ENCODE data around the gene AOPEP. TPM values are rescaled to one million over a fixed set of nuclear protein-coding genes. Genes with fewer than 3 reads are reported as not detected.

The AOPEP gene
- total and polyA plus RNA-seq, 2 donors (not counting 3 experiments of a cell fraction or from before 2014, with no cell fraction given) = 20.2 to 41.6 TPM

DNA sequence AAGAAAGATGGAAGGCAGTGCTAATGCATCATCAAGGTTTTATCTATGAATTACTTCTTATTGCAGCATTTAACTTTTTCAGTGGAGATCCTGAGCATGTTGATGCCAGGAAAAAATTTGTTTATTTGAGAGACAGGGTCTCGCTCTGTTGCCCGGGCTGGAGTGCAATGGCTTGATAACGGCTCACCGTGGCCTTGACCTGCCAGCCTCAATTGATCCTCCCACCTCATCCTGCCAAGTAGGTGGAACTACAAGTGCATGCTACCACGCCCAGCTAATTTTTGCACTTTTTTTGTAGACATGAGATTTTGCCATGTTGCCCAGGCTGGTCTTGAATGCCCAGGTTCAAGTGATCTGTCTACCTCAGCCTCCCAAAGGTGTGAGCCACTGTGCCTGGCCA is 47.2 kb downstream of the AOPEP start:
- DNase-seq (ENCODE audit: low read depth, low spot score) (no peak), FAIRE-seq (no peak)
- intact Hi-C loops (cut with micrococcal nuclease) (no loop called here), dilution Hi-C loops (cut with MboI; ENCODE audit: extremely low pct_ligation_motif_present, low sequenced_read_pairs) (no loop called here)
- H2AFZ ChIP-seq (ENCODE audit: low read depth, low read length) = no peak overlapping the region
- BruUV-seq (replicated peaks) = no TSS peak
- POLR2A ChIA-PET = no interaction called here
- no peaks in the 10 kb centered on the region for H3K9me3 ChIP-seq (replicated peaks; ENCODE audit: control insufficient read depth, insufficient read depth, low read length)
- no peak overlapping the region for H3K4me2 ChIP-seq (ENCODE audit: insufficient read depth, low read length)
- no peaks in the 10 kb centered on the region for H3K36me3 ChIP-seq (ENCODE audit: control insufficient read depth in 2 of 2, extremely low read depth in 1 of 2, insufficient read depth in 2 of 2, low read length in 2 of 2)
- H3K4me3 ChIP-seq (replicated peaks in 1 of 3; ENCODE audit: insufficient read depth in 1 of 3, low read depth in 1 of 3, low read length in 3 of 3) = no peak overlapping the region
- no peaks in the 10 kb centered on the region for H4K20me1 ChIP-seq (replicated peaks; ENCODE audit: control insufficient read depth, extremely low read depth, insufficient read depth, low read length)
- H3K4me1 ChIP-seq (ENCODE audit: control insufficient read depth, extremely low read depth, insufficient read depth, low read length) = no peaks in the 10 kb centered on the region
- H3K9me1 ChIP-seq (replicated peaks; ENCODE audit: control insufficient read depth, extremely low read depth, insufficient read depth, low read length) = no peaks in the 10 kb centered on the region
- no peak overlapping the region for H3K27ac ChIP-seq (ENCODE audit: insufficient read depth, low read depth, low read length)
- no peaks in the 10 kb centered on the region for H3K27me3 ChIP-seq (ENCODE audit: control insufficient read depth in 2 of 2, insufficient read depth in 2 of 2, low read length in 2 of 2)
- no peak overlapping the region for H3K9ac ChIP-seq (replicated peaks; ENCODE audit: extremely low read depth, insufficient read depth, low read length)
- TF ChIP-seq EZH2 (IDR thresholded peaks at IDR 0.05; ENCODE audit: borderline replicate concordance, low read depth, low read length, severe bottlenecking) = no peak
- no peak for TF ChIP-seq JUN (IDR thresholded peaks at IDR 0.05; ENCODE audit: borderline replicate concordance, insufficient read depth, insufficient read length, low read depth)
- H3K79me2 ChIP-seq (ENCODE audit: control insufficient read depth, insufficient read depth, low read length) = no peaks in the 10 kb centered on the region
- CTCF ChIA-PET = interaction anchor here (1.7 kb wide), 1 partner anchor 92 kb away, joined by 6 read pairs; no protein-coding TSS in a partner anchor

- no peaks in the 10 kb centered on the region for H3K79me2 ChIP-seq (ENCODE audit: control insufficient read depth, insufficient read depth, low read length)
- no peaks in the 10 kb centered on the region for H4K20me1 ChIP-seq (replicated peaks; ENCODE audit: control insufficient read depth, extremely low read depth, insufficient read depth, low read length)
- no peak for FAIRE-seq
- H3K9me3 ChIP-seq (replicated peaks; ENCODE audit: control insufficient read depth, insufficient read depth, low read length) = no peaks in the 10 kb centered on the region
- H3K4me3 ChIP-seq (replicated peaks in 1 of 3; ENCODE audit: insufficient read depth in 1 of 3, low read depth in 1 of 3, low read length in 3 of 3) = no peak overlapping the region
- POLR2A ChIA-PET = no interaction called here
- DNase-seq (ENCODE audit: low read depth, low spot score) = no peak
- no peak overlapping the region for H3K9ac ChIP-seq (replicated peaks; ENCODE audit: extremely low read depth, insufficient read depth, low read length)
- no peak overlapping the region for H3K4me2 ChIP-seq (ENCODE audit: insufficient read depth, low read length)
- no TSS peak for BruUV-seq (replicated peaks)
- no peak overlapping the region for H2AFZ ChIP-seq (ENCODE audit: low read depth, low read length)
- H3K9me1 ChIP-seq (replicated peaks; ENCODE audit: control insufficient read depth, extremely low read depth, insufficient read depth, low read length) = no peaks in the 10 kb centered on the region
- H3K27ac ChIP-seq (ENCODE audit: insufficient read depth, low read depth, low read length) = no peak overlapping the region
- TF ChIP-seq JUN (IDR thresholded peaks at IDR 0.05; ENCODE audit: borderline replicate concordance, insufficient read depth, insufficient read length, low read depth) = no peak
- no peak for TF ChIP-seq POLR2AphosphoS5 (IDR thresholded peaks at IDR 0.05; ENCODE audit: insufficient read depth, low read depth, low read length)
- TF ChIP-seq, protein P1, sequence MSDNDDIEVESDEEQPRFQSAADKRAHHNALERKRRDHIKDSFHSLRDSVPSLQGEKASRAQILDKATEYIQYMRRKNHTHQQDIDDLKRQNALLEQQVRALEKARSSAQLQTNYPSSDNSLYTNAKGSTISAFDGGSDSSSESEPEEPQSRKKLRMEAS (IDR thresholded peaks at IDR 0.05; ENCODE audit: insufficient read depth, insufficient read length) = no peak
- no peak for TF ChIP-seq POLR2A (IDR thresholded peaks at IDR 0.05; ENCODE audit: low read depth, low read length)
- TF ChIP-seq EZH2 (IDR thresholded peaks at IDR 0.05; ENCODE audit: borderline replicate concordance, low read depth, low read length, severe bottlenecking) = no peak
- no peak for TF ChIP-seq CTCF (IDR thresholded peaks at IDR 0.05; ENCODE audit: extremely low read depth in 1 of 2, insufficient read depth in 1 of 2, low read depth in 1 of 2, low read length in 2 of 2)
- no peak for TF ChIP-seq MYC (IDR thresholded peaks at IDR 0.05; ENCODE audit: low read depth, low read length)
- TF ChIP-seq FOS (IDR thresholded peaks at IDR 0.05; ENCODE audit: borderline replicate concordance, insufficient read depth, low read length) = no peak
- no peak for TF ChIP-seq GATA2 (IDR thresholded peaks at IDR 0.05; ENCODE audit: insufficient read depth, insufficient read length, low read depth, low read length)
- no peaks in the 10 kb centered on the region for H3K27me3 ChIP-seq (ENCODE audit: control insufficient read depth in 2 of 2, insufficient read depth in 2 of 2, low read length in 2 of 2)
- intact Hi-C loops (cut with micrococcal nuclease) (no loop called here), dilution Hi-C loops (cut with MboI; ENCODE audit: extremely low pct_ligation_motif_present, low sequenced_read_pairs) (no loop called here)
- H3K36me3 ChIP-seq (ENCODE audit: control insufficient read depth in 2 of 2, extremely low read depth in 1 of 2, insufficient read depth in 2 of 2, low read length in 2 of 2) = no peaks in the 10 kb centered on the region
- CTCF ChIA-PET = interaction anchor here (0.6 to 4.2 kb wide), 2 partner anchors 27 to 349 kb away, joined by 4 to 14 read pairs; no protein-coding TSS in a partner anchor
- no peaks in the 10 kb centered on the region for H3K4me1 ChIP-seq (ENCODE audit: control insufficient read depth, extremely low read depth, insufficient read depth, low read length)
Observed at GRCh38 chr9:94778013-94778412, 51.5 kb downstream of the AOPEP start.

Data from endothelial cell of umbilical vein (primary cell).